ENCODE data around the gene PRKCE. TPM values are rescaled to one million over a fixed set of nuclear protein-coding genes. Genes with fewer than 3 reads are reported as not detected.

The PRKCE gene
- total and polyA plus RNA-seq, 4 donors: 2.5 to 38.6 (median 5.8) TPM

DNA sequence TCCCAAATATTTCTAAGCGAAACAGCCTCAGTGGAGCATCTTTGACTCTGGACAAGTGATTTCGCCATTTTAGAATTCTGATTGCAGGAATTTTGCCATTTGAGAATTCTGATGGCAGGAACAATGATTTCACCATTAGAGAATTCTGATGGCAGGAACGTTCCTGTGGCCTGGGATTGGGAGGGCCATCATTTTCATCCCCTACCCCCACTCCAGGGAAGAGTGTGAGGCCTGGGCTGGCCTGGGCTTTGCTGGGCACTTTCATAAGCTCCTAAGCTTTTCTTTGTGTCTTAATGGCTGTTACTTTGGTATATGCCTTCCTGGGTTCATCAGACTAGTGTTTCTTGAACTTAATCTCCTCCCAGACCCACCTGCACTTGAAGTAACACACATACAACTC is 516.4 kb downstream of the PRKCE start:
- DNase-seq (ENCODE audit: low spot score): no peak
- no peak overlapping the region for H3K9ac ChIP-seq (ENCODE audit: low read depth in 1 of 2, low read length in 2 of 2)
- 90% methylated on average over 3 of the region's 3 CpGs for WGBS
- no peak overlapping the region for H3K4me3 ChIP-seq (ENCODE audit: low read depth in 1 of 3, low read length in 3 of 3)
- H3K27me3 ChIP-seq (ENCODE audit: control insufficient read depth in 4 of 4, insufficient read depth in 4 of 4, low read length in 3 of 4): no peaks in the 10 kb centered on the region
- H3K27ac ChIP-seq (ENCODE audit: low read depth in 1 of 2, low read length in 2 of 2): no peak overlapping the region
- H3K36me3 ChIP-seq (ENCODE audit: control insufficient read depth in 4 of 4, insufficient read depth in 3 of 4, low read depth in 1 of 4, low read length in 3 of 4): peaks cover 0 to 10% (median 2%) of the 10 kb centered on the region in 4 donors
- H3K9me3 ChIP-seq (ENCODE audit: control insufficient read depth in 4 of 4, low read length in 3 of 4): no peaks in the 10 kb centered on the region
- TF ChIP-seq, protein P1, sequence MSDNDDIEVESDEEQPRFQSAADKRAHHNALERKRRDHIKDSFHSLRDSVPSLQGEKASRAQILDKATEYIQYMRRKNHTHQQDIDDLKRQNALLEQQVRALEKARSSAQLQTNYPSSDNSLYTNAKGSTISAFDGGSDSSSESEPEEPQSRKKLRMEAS (IDR thresholded peaks at IDR 0.05): no peak
- TF ChIP-seq TAF1 (conservative IDR thresholded peaks at IDR 0.05) (no peak), GABPA (IDR thresholded peaks at IDR 0.05 in 1 of 2, conservative IDR thresholded peaks at IDR 0.05 in 1 of 2) (no peak), HNF4A (conservative IDR thresholded peaks at IDR 0.05) (no peak), HNF4G (IDR thresholded peaks at IDR 0.05) (no peak), NR2F2 (IDR thresholded peaks at IDR 0.05) (no peak), SP1 (IDR thresholded peaks at IDR 0.05) (no peak), JUND (IDR thresholded peaks at IDR 0.05) (no peak), RXRA (IDR thresholded peaks at IDR 0.05) (no peak)
- TF ChIP-seq, protein P2, sequence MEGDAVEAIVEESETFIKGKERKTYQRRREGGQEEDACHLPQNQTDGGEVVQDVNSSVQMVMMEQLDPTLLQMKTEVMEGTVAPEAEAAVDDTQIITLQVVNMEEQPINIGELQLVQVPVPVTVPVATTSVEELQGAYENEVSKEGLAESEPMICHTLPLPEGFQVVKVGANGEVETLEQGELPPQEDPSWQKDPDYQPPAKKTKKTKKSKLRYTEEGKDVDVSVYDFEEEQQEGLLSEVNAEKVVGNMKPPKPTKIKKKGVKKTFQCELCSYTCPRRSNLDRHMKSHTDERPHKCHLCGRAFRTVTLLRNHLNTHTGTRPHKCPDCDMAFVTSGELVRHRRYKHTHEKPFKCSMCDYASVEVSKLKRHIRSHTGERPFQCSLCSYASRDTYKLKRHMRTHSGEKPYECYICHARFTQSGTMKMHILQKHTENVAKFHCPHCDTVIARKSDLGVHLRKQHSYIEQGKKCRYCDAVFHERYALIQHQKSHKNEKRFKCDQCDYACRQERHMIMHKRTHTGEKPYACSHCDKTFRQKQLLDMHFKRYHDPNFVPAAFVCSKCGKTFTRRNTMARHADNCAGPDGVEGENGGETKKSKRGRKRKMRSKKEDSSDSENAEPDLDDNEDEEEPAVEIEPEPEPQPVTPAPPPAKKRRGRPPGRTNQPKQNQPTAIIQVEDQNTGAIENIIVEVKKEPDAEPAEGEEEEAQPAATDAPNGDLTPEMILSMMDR (IDR thresholded peaks at IDR 0.05; ENCODE audit: low read depth, low read length, missing input control): no peak
- TF ChIP-seq, protein P3, sequence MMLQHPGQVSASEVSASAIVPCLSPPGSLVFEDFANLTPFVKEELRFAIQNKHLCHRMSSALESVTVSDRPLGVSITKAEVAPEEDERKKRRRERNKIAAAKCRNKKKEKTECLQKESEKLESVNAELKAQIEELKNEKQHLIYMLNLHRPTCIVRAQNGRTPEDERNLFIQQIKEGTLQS (IDR thresholded peaks at IDR 0.05): no peak
- TF ChIP-seq, protein P4, sequence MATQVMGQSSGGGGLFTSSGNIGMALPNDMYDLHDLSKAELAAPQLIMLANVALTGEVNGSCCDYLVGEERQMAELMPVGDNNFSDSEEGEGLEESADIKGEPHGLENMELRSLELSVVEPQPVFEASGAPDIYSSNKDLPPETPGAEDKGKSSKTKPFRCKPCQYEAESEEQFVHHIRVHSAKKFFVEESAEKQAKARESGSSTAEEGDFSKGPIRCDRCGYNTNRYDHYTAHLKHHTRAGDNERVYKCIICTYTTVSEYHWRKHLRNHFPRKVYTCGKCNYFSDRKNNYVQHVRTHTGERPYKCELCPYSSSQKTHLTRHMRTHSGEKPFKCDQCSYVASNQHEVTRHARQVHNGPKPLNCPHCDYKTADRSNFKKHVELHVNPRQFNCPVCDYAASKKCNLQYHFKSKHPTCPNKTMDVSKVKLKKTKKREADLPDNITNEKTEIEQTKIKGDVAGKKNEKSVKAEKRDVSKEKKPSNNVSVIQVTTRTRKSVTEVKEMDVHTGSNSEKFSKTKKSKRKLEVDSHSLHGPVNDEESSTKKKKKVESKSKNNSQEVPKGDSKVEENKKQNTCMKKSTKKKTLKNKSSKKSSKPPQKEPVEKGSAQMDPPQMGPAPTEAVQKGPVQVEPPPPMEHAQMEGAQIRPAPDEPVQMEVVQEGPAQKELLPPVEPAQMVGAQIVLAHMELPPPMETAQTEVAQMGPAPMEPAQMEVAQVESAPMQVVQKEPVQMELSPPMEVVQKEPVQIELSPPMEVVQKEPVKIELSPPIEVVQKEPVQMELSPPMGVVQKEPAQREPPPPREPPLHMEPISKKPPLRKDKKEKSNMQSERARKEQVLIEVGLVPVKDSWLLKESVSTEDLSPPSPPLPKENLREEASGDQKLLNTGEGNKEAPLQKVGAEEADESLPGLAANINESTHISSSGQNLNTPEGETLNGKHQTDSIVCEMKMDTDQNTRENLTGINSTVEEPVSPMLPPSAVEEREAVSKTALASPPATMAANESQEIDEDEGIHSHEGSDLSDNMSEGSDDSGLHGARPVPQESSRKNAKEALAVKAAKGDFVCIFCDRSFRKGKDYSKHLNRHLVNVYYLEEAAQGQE (IDR thresholded peaks at IDR 0.05): no peak
- TF ChIP-seq, protein P5, sequence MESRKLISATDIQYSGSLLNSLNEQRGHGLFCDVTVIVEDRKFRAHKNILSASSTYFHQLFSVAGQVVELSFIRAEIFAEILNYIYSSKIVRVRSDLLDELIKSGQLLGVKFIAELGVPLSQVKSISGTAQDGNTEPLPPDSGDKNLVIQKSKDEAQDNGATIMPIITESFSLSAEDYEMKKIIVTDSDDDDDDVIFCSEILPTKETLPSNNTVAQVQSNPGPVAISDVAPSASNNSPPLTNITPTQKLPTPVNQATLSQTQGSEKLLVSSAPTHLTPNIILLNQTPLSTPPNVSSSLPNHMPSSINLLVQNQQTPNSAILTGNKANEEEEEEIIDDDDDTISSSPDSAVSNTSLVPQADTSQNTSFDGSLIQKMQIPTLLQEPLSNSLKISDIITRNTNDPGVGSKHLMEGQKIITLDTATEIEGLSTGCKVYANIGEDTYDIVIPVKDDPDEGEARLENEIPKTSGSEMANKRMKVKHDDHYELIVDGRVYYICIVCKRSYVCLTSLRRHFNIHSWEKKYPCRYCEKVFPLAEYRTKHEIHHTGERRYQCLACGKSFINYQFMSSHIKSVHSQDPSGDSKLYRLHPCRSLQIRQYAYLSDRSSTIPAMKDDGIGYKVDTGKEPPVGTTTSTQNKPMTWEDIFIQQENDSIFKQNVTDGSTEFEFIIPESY (IDR thresholded peaks at IDR 0.05): no peak
- no peaks in the 10 kb centered on the region for H3K4me1 ChIP-seq (ENCODE audit: control insufficient read depth in 4 of 4, insufficient read depth in 4 of 4, low read length in 3 of 4)

DNA sequence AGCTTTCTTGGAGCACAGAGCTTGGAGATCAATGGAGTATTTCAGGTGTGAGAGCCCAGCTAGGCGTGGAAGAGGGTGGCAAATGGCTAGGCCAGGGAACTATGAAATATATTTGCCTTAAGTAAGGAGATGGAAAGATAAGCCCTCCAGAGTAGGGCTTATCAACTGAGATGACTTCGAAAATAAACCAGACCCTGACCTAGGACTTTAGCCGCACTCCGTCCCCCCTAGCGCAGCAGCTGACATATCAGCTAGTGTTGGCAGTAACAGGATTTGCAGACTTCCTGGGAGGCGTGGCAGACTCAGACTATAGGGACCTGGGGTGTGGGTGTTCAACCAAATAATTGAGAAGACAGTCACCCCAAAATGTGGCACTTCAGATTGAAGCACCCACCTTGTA is 518.0 kb downstream of the PRKCE start:
- DNase-seq (ENCODE audit: low spot score): no peak
- Histone ChIP-seq H3K4me3 (ENCODE audit: low read depth in 1 of 3, low read length in 3 of 3) (no peak overlapping the region), H3K9ac (ENCODE audit: low read depth in 1 of 2, low read length in 2 of 2) (no peak overlapping the region), H3K36me3 (ENCODE audit: control insufficient read depth in 4 of 4, insufficient read depth in 3 of 4, low read depth in 1 of 4, low read length in 3 of 4) (peaks cover 0 to 8% (median 0%) of the 10 kb centered on the region in 4 donors), H3K27me3 (ENCODE audit: control insufficient read depth in 4 of 4, insufficient read depth in 4 of 4, low read length in 3 of 4) (no peaks in the 10 kb centered on the region), H3K9me3 (ENCODE audit: control insufficient read depth in 4 of 4, low read length in 3 of 4) (no peaks in the 10 kb centered on the region), H3K27ac (ENCODE audit: low read depth in 1 of 2, low read length in 2 of 2) (no peak overlapping the region), H3K4me1 (ENCODE audit: control insufficient read depth in 4 of 4, insufficient read depth in 4 of 4, low read length in 3 of 4) (no peaks in the 10 kb centered on the region)
- WGBS: 77% methylated on average over 6 of the region's 6 CpGs
- TF ChIP-seq RXRA (IDR thresholded peaks at IDR 0.05) (no peak), RAD21 (IDR thresholded peaks at IDR 0.05) (no peak), YY1 (IDR thresholded peaks at IDR 0.05) (no peak), JUND (IDR thresholded peaks at IDR 0.05) (no peak)
- TF ChIP-seq, protein P1 (IDR thresholded peaks at IDR 0.05): no peak
- TF ChIP-seq, protein P2 (IDR thresholded peaks at IDR 0.05; ENCODE audit: low read depth, low read length, missing input control): no peak
- TF ChIP-seq, protein P4 (IDR thresholded peaks at IDR 0.05): no peak
- TF ChIP-seq, protein P3 (IDR thresholded peaks at IDR 0.05): no peak

All from liver (tissue), 9 donors.